ENCODE results near the gene SLC2A1.

DNA sequence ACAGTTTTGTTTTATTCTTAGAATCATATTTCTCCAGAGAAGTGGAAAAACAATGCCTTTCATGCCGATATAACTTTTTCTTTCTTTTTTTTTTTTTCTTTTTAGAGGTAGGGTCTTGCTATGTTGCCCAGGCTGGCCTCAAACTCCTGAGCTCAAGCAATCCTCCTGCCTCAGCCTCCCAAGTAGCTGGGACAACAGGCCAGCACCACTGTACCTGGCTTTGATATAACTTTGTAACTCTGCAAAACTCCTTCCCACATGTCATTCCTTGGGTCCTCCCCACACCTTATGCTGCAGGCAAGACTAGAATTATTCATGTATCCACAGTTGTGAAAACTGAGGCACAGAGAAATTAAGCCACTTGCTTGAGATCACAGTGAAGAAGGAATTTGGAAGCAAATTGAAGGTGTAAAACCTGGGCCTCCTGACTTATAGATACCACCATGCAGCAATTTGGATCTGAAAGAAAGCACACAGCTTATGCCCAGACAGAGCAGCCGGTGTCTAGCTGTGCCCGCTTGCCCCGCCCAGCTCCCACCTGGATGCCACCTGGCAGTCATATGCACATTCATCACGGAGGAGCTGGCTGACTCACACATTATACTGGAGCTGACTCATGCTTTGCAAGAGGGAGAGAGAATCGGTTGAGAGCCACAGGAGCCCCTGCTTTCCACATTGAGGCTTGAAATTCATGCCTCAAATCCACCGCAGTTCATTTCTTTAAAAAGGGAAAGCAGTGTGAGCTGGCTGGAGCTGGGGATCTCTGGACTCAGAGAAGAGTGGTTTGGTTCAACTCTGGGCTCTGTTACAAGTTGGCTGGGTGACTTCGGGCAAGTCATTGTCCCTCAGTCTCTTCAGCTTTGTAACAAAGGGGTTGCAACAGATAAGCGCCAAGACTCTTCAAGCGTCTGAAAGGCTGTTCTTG lies 8.3 kb upstream of the SLC2A1 start:
- TF ChIP-seq CBX1 (IDR thresholded peaks at IDR 0.05; ENCODE audit: low read depth) (no peak), PRMT5 (CRISPR knock-in tag; IDR thresholded peaks at IDR 0.05) (no peak), ZBTB5 (IDR thresholded peaks at IDR 0.05) (no peak), EP300 (IDR thresholded peaks at IDR 0.05; ENCODE audit: low read length) (peak; percentile 60; the same call in 1 of the 2 replicates), XRCC5 (IDR thresholded peaks at IDR 0.05; ENCODE audit: low read depth, low read length) (peak; percentile 42; the same call in 1 of the 2 replicates)
